HG03460 (cell line): ENCODE measurements around the gene ABHD5.
"Not testable (repeated sequence)": the region's sequence is repeated elsewhere in the genome, so short reads cannot be mapped to it uniquely, and the experiment has no call there.

ENCODE experiments used
- ATAC-seq: cut with Tn5 transposase; IDR thresholded peaks from one replicate; pipeline ENCODE4 v1.9.1; 2021; ENCODE audit not compliant: unreplicated experiment

ABHD5 gene

DNA sequence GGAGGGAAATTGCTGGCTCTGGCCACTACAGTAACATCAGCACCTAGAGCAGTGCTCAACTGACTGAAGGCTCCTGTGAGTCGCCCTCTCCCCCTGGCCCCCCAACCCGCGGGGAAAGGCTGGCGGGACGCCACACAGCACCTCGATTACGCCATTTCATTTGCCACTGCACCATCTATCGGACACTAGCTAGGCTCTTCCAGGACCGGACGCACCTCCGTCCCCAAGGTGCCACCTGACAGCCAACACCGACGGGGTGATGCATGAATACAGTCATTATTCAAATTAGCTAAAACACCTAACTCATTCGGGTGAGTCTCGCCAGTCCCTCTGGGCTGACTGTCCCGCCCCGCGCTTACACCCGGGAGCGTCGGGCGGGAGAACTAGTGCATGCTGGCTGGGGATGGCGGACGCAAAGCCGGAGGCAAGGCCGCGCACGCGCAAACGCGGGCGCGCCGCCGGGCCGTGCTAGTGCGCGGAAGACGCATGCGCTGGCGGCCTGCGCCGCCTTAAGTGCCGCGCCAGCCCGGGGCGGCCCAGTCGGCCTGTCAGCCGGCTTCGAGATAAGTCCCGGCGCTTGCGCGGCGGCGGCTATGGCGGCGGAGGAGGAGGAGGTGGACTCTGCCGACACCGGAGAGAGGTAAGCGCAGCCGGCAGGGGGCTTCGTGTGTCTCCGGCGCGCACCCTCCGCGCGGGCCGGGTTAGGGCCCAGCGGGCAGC is at the start of gene ABHD5:
TSS of gene ABHD5 (plus strand) at position 539 of the 720 bp plus-strand sequence. CDS start at position 594, 55 bp downstream.
- ATAC-seq, result peak; percentile 78

DNA sequence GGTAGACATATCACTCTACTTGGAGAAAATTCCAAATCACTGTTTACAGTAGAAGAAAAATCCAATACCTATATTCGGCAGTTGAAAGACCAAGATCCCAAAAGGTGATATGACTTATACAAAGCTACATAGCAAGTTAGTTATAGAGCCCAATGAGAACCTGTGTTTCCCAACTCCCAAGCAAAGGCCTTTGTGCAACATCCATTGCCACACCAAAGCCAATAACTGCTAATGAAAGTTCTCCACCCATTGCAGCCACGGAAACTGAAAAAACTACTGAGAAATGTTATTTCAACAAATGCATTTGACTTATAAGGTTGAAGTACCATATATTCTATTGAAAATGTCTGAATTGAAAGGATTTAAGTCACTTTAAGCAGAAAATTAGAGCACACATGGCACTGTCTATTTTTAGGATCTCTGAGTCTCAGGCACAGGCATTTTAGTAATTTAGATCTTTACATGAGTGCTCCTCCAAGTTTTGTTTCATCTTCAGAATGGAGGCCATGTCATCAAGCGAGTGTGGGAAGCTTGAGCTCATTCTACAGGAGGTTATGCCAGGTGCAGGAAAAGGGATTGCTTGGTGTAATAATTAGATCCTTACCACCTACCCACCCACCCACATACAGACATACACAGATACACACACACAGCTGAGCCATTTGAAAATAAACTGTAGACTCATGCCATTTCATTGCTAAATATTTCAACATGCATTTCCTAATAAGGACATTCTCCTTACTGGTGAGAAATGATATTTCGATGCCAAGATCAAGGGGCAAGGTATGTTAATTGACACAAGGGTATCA is 49.2 kb upstream of the ABHD5 start:
- no peak for ATAC-seq

DNA sequence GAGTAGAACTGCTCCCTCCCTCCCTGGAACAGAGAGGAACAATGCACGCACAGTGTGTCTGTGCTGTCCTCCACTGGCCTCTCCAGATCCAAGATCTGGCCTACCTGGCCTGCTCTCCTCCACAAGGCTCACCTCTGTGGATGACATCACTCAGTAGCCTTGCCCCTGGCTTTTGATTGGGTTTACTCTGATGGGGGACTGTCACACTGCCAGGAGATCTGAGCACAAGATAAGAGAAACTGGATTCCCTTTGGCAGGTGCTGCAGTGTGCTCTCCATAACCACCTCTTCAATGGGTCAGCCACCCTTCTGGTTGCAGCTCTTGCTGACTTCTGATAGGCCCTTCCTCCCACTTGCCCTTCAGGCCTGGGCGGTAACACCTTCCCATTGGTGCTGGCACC is 46.3 kb upstream of the ABHD5 start:
- ATAC-seq, result no peak

DNA sequence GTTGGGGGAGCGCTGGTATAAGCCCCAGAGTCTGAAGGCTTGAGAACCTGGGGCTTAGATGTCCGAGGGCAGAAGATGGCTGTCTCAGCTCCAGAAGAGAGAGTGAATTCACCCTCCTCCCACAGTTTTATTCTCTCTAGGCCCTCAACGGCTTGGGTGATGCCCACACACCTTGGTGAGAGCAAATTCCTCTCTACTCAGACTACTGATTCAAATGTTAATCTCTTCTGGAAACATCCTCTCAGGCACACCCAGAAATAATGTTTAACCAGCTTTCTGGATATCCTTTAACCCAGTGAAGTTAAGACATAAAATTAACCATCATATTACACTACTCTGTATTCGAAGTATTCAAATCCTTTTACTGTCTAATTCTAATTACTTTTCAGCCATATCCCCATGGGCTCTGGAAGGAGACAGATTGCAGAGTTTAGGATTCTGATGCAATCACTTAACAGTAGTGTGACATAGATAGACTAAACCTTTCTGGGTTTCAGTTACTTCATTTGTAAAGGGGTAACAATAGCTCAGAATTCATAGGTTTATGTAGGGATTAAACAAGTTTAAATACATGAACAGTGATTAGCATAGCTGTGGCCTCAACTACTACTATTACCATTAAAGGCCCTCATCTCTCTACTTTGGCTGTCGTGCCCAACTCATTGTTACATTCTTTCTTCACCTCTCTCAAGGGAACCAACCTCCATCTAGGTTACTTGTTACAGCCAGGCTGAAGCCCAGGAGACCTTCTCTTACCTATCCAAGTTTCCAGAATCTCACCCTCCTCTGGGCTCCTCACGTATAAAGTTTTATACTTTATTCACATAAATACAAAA is 43.2 kb upstream of the ABHD5 start:
- no peak for ATAC-seq

DNA sequence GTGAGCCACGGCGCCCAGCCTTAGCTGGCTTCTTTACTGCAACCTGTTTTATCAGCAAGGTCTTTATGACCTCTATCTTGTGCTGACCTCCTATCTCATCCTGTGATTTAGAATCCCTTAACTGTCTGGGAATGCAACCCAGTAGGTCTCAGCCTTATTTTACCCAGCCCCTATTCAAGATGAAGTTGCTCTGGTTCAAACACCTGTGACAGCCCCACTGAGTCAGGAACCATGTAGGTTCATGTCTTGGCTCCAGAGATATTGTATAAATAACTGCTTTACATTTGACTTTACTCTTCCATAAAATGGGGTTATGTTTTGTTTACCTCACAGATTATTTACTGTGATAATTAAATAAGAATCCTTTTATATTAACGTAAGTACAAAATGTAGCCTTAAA is 41.8 kb upstream of the ABHD5 start:
- ATAC-seq, result no peak

DNA sequence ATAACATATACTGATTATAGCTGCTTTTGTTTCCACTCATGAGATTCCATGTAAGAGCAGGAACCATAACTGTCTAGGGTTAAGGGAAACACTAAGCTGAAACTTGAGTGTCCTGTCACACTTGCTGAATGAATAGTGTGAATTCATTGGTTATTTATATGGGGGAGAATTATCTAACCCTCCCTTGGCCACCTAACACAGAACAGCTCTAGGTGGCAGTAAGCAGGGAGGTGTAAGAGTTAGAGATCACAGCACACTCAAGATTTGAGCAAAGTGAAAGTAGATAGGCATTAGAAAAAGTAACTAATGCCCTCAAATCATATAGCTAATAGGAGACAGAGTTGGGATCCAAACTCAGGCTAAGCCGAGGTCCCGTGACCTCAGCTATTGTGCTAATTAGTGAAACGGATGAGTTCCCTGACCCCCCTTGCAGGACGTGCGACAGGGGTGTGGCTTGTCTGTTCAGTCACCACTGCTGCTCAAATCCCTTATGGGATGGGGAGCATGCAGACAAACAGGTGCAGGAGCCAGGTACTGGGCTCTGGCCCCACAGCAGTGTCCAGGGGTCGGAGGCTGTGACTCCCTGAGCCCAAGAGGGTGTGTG is 41.3 kb upstream of the ABHD5 start:
- ATAC-seq, result no peak

DNA sequence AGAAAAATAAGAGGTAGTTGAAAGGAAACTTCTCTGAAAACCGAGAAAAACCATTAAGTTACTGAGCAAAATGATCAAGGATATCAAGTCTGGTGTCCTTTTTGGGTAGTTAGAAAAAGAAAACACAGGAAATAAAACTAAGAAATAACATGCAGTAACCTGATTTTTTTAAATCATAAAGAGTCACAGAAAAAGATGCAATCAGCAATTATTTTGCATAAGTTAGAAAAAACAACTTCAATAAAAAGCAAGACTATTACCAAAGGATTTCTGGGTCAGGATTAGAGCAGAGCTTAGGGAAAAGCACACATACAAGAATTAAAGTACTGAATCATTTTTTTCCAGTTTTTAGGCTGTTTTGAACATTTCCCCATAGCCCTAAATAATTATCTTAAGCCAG is 40.4 kb upstream of the ABHD5 start:
- no peak for ATAC-seq

DNA sequence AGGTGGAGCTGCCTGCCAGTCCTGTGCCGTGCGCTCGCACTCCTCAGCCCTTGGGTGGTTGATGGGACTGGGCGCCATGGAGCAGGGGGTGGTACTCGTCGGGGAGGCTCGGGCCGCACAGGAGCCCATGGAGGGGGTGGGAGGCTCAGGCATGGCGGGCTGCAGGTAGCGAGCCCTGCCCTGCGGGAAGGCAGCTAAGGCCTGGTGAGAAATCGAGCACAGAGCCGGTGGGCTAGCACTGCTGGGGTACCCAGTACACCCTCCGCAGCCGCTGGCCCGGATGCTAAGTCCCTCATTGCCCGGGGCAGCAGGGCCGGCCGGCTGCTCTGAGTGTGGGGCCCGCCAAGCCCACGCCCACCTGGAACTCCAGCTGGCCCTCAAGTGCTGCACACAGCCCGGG is 34.3 kb upstream of the ABHD5 start:
- ATAC-seq, result not testable (repeated sequence)

DNA sequence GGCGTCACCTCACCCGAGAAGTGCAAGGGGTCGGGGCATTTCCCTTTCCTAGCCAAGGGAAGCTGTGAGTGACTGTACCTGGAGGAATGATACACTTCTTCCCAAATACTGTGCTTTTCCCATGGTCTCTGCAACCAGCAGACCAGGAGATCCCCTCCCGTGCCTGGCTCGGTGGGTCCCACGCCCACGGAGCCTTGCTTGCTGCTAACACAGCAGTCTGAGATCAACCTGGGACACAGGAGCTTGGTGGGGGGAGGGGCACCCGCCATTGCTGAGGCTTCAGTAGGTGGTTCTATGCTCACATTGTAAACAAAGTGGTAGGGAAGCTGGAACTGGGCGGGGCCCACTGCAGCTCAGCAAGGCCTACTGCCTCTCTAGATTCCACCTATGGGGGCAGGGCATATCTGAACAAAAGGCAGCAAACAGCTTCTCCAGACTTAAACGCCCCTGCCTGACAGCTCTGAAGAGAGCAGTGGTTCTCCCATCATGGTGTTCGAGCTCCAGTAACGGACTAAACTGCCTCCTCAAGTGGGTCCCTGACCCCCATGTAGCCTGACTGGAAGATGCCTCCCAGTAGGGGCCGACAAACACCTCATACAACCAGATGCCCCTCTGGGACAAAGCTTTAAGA is 31.4 kb upstream of the ABHD5 start:
- no peak for ATAC-seq

DNA sequence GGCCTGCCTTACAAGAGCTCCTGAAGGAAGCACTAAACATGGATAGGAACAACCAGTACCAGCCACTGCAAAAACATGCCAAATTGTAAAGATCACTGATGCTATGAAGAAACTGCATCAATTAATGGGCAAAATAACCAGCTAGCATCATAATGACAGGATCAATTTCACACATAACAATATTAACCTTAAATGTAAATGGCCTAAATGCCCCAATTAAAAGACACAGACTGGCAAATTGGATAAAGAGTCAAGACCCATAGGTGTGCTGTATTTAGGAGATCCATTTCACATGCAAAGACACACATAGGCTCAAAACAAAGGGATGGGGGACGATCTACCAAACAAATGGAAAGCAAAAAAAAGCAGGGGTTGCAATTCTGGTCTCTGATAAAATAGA is 29.4 kb upstream of the ABHD5 start:
- ATAC-seq, result not testable (repeated sequence)

DNA sequence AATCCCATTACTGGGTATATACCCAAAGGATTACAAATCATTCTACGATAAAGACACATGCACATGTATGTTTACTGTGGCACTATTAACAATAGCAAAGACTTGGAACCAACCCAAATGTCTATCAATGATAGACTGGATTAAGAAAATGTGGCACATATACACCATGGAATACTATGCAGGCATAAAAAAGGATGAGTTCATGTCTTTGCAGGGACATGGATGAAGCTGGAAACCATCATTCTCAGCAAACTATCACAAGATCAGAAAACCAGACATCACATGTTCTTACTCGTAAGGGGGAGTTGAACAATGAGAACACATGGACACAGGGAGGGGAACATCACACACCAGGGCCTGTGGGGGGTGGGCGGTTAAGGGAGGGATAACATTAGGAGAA is 25.7 kb upstream of the ABHD5 start:
- not testable (repeated sequence) for ATAC-seq

DNA sequence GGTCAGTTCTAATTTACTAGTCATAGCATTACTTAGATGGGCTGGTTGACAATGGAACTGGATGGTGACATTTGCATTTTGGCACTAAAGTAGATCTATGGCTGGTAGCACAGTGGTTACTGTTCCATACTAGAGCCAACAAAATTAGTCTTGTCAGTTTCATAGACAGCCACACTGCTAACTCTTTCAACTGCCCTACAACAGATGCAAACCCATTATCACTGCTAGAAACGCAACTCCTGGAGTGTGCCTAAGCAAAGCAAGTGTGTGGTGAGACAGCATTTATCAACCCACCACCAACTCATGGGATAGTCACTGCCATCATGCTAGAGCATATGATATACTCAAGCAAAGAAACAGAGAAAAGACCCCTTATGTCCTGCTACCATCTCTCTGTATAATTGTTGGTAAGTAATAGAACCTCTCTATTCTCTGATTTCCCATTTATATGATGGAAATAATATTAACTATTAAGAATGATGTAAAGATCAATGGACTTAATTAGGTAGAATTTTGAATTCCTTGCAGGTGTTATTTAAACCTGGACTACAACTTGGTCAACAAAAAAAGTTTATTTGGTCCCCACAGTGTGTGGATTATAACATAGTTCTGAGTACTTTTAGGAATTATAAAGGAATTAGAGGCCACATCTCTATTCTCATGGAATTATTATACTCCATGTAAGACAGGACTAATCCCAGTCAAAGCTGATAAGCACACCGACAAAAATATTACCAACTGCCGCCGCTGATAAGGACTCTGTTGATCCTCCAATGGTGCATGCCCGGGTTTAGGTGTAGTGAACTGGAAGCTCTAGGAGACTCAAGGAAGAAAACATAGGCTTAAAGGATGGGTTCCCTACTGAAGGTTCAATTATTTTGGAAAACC is 19.9 kb upstream of the ABHD5 start:
- ATAC-seq, result no peak

DNA sequence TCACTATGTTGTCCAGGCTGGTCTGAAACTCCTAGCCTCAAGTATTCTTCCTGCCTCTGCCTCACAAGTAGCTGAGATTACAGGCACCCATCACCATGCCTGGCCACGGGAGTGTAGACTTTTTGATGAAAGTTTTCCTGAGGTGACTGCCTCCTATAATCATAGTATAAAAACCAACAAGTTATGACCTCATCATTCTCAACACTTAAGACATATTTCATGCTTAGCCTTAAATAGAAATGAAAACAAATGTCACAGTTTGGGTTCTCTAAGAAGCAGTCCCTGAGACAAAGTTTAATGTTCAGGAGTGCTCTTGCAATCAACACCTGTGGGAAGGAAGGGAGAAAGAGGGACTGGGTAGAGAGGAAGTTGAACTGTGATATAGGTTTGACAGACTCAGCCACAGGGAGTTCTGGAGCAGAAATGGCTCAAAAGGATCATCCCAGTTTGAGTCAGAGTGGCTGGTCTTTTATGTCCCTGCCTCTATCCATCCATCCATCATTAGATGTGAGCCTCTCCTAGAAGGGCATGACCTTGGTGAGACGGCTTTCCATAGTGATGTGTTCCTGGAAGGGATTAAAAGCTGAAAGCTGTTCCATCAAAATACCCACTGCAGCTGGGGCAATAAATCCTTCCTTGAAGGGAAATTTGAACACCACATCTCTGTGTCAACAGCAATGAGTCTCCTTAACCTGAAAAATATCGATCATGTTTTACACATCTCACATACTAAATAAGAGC is 16.2 kb upstream of the ABHD5 start:
- ATAC-seq, result no peak

DNA sequence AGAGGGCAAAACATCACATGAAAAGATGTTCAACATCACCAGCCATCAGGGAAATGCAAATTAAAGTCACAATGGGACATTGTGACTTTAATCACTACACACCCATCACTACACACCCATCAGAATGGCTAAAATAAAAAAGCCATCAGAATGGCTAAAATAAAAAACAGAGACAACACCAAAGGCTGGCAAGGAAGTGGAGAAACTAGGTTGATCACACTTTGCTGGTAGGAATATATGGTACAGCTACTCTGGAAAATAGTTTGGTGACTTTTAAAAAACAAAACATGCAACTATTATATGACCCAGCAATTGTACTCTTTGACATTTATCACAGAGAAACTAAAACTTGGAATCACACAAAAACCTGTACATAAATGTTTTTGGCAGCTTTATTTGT is 15.1 kb upstream of the ABHD5 start:
- no peak for ATAC-seq

DNA sequence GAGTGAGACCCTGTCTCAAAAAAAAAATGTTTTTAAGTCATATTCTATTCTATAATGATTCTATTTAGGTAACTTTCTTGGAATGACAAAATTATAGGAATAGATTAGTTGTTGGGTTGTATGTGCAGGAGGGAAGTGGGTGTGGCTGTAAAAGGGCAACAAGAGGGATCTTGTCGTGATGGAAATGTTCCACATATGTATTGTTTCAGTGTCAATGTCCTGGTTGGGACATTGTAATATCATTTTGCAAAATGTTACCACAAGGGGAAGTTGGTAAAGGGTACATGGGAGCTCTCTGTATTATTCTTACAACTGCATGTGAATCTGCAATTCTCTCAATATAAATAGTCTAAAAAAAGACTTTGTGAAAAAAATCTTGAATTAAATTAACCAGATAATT is 14.3 kb upstream of the ABHD5 start:
- no peak for ATAC-seq

DNA sequence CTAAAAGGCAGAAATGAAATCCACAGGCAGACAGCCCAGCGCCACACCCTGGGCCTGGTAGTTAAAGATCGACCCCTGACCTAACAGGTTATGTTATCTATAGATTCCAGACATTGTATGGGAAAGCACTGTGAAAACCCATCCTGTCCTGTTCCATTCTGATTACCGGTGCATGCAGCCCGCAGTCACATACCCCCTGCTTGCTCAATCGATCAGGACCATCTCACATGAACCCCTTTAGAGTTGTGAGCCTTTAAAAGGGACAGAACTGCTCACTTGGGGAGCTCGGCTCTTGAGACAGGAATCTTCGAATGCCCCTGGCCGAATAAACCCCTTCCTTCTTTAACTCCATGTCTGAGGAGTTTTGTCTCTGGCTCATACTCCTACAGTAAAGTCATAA is 12.4 kb upstream of the ABHD5 start:
- not testable (repeated sequence) for ATAC-seq

DNA sequence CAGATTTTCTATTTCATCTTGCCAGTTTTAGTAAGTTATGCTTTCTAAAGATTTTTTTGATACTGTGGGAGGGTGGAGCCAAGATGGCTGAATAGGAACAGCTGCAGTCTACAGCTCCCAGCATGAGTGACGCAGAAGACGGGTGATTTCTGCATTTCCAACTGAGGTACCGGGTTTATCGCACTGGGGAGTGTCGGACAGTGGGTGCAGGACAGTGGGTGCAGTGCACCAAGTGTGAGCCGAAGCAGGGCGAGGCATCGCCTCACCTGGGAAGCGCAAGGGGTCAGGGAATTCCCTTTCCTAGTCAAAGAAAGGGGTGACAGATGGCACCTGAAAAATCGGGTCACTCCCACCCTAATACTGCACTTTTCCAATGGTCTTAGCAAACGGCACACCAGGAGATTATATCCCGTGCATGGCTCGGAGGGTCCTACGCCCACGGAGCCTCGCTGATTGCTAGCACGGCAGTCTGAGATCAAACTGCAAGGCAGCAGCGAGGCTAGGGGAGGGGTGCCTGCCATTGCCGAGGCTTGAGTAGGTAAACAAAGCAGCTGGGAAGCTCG is 11.8 kb upstream of the ABHD5 start:
- ATAC-seq, result not testable (repeated sequence)

DNA sequence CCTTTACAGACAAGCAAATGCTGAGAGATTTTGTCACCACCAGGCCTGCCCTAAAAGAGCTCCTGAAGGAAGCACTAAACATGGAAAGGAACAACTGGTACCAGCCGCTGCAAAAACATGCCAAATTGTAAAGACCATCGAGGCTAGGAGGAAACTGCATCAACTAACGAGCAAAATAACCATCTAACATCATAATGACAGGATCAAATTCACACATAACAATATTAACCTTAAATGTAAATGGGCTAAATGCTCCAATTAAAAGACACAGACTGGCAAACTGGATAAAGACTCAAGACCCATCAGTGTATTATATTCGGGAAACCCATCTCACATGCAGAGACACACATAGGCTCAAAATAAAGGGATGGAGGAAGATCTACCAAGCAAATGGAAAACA is 9.9 kb upstream of the ABHD5 start:
- not testable (repeated sequence) for ATAC-seq

DNA sequence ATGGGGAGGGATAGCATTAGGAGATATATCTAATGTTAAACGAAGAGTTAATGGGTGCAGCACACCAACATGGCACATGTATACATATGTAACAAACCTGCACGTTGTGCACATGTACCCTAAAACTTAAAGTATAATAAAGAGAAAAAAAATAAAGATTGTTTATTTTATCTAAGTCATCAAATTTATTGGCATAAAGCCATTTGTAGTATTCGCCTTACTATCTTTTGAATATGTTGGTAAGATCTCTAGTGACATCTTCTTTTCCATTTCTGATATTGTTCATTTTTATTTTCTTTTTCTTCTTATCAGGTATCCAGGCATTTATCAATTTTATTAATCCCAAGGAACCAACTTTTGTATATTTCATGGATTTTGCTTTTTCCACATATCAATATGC is 5.8 kb upstream of the ABHD5 start:
- ATAC-seq, result no peak
